PC-3 (cell line): Measurements from ENCODE around the gene ARFGEF2. TPM values are rescaled to one million over a fixed set of nuclear protein-coding genes. Genes with fewer than 3 reads are reported as not detected.

Source experiments
- ATAC-seq: fragments of 200-7000 bp; cut with Tn5 transposase; 2 replicates; pipeline ENCODE4 v1.9.1; 2020; ENCODE audit warnings: mild to moderate bottlenecking, moderate library complexity
- BruUV-seq: library from RNA; stranded (reverse); fragments of 400-500 nt; replicated peaks from 2 replicates; lab custom pipeline; 2021; lab: Mats Ljungman, UMichigan
- CTCF ChIA-PET: fragments of 300-600 bp; sonication (Branson Sonifier 250); formaldehyde crosslinking; loops from one replicate; lab custom pipeline; 2022; ENCODE audit warnings: antibody characterized with exemption; lab: Charles Lee
- POLR2A ChIA-PET: fragments of 300-600 bp; sonication (Branson Sonifier 250); formaldehyde crosslinking; loops from one replicate; lab custom pipeline; 2022; ENCODE audit warnings: antibody characterized with exemption; ENCODE audit not compliant: unreplicated experiment; lab: Charles Lee
- DNase-seq: peaks from one replicate; pipeline ENCODE4 v3.0.0-alpha.2; 2015
- H2AFZ ChIP-seq: fragments of 300-600 bp; sonication (generic); 2 replicates; pipeline ENCODE4 v1.6.0; 2016; ENCODE audit warnings: antibody characterized with exemption, low read length
- H3F3A ChIP-seq: fragments of 300-600 bp; sonication (generic); one replicate; pipeline ENCODE4 v1.6.0; 2017; ENCODE audit warnings: antibody characterized with exemption, low read length, control low read depth, mild to moderate bottlenecking; ENCODE audit not compliant: unreplicated experiment
- H3K27ac ChIP-seq: fragments of 300-600 bp; sonication (generic); 2 replicates; pipeline ENCODE4 v1.5.1; 2016; ENCODE audit warnings: mild to moderate bottlenecking, low read length
- H3K27me3 ChIP-seq: fragments of 300-600 bp; sonication (generic); 2 replicates; pipeline ENCODE4 v1.6.1; 2016; ENCODE audit warnings: low read length, mixed read lengths
- H3K36me3 ChIP-seq: fragments of 300-600 bp; sonication (generic); 2 replicates; pipeline ENCODE4 v1.6.1; 2016; ENCODE audit warnings: low read depth, mixed run types, low read length, mixed read lengths
- H3K4me1 ChIP-seq: fragments of 300-600 bp; sonication (generic); 2 replicates; pipeline ENCODE4 v1.5.1; 2016; ENCODE audit warnings: low read length; ENCODE audit not compliant: insufficient read depth
- H3K4me2 ChIP-seq: fragments of 300-600 bp; sonication (generic); 2 replicates; pipeline ENCODE4 v1.6.0; 2016; ENCODE audit warnings: low read length
- H3K4me3 ChIP-seq: fragments of 300-600 bp; sonication (generic); 2 replicates; pipeline ENCODE4 v1.5.1; 2016; ENCODE audit warnings: mild to moderate bottlenecking, low read length, mixed read lengths
- H3K79me2 ChIP-seq: fragments of 300-600 bp; sonication (generic); 2 replicates; pipeline ENCODE4 v1.6.1; 2017; ENCODE audit warnings: low read length, mixed read lengths
- H3K9ac ChIP-seq: fragments of 300-600 bp; sonication (generic); 2 replicates; pipeline ENCODE4 v1.6.0; 2016; ENCODE audit warnings: mild to moderate bottlenecking, low read length
- H3K9me2 ChIP-seq: fragments of 300-600 bp; sonication (generic); replicated peaks from 2 replicates; pipeline ENCODE4 v1.6.1; 2016; ENCODE audit warnings: mixed run types, low read length, mixed read lengths
- H3K9me3 ChIP-seq: fragments of 300-600 bp; sonication (generic); 2 replicates; pipeline ENCODE4 v1.6.1; 2016; ENCODE audit warnings: low read length, mixed read lengths
- H4K20me1 ChIP-seq: fragments of 300-600 bp; sonication (generic); 2 replicates; pipeline ENCODE4 v1.6.1; 2016; ENCODE audit warnings: low read length, mixed read lengths
- EZH2 ChIP-seq: fragments of 300-600 bp; sonication (generic); IDR thresholded peaks from one replicate; pipeline ENCODE4 v1.6.1; 2017; ENCODE audit warnings: antibody characterized with exemption, mild to moderate bottlenecking, low read length; ENCODE audit not compliant: unreplicated experiment
- EZH2phosphoT487 ChIP-seq: fragments of 300-600 bp; sonication (generic); IDR thresholded peaks from 2 replicates; pipeline ENCODE4 v1.6.1; 2018; ENCODE audit warnings: mild to moderate bottlenecking, antibody characterized with exemption, low read length, borderline replicate concordance
- intact Hi-C: fragments of 100-400 bp; cut with micrococcal nuclease; formaldehyde crosslinking; loops from 2 replicates; pipeline ENCODE4 v1.9.0; 2023
- total RNA-seq: library from RNA; depleted of rRNA; stranded (reverse); fragments of >200 nt; gene quantifications from 2 replicates; pipeline ENCODE4 v1.2.3, GENCODE V29; 2014
- TF ChIP-seq, protein P1 (sequence below): fragments of 300-600 bp; sonication (generic); conservative IDR thresholded peaks from 2 replicates; pipeline ENCODE4 v1.5.1; 2017; ENCODE audit warnings: antibody characterized with exemption, low read depth, mild to moderate bottlenecking, low read length

ARFGEF2 gene
- total RNA-seq, 1 experiment from 2014 or later = 33.5 TPM

GRCh38 chr20:48875914-48876240, 45.6 kb upstream of the ARFGEF2 start:
- Histone ChIP-seq H3K9me3 (no peaks in the 10 kb centered on the region), H3K79me2 (no peaks in the 10 kb centered on the region), H3F3A (no peaks in the 10 kb centered on the region), H3K4me2 (no peak overlapping the region), H3K4me3 (no peak overlapping the region), H4K20me1 (no peaks in the 10 kb centered on the region), H3K9ac (no peak overlapping the region), H2AFZ (no peak overlapping the region), H3K27me3 (no peaks in the 10 kb centered on the region), H3K9me2 (no peaks in the 10 kb centered on the region), H3K36me3 (no peaks in the 10 kb centered on the region), H3K27ac (no peak overlapping the region), H3K4me1 (peaks cover 17% of the 10 kb centered on the region)
- ChIA-PET CTCF (interaction anchor here (0.5 kb wide), 1 partner anchor 29 kb away, joined by 19 read pairs; no protein-coding TSS in a partner anchor), POLR2A (no interaction called here)
- no TSS peak for BruUV-seq
- intact Hi-C loops = no loop called here
- no peak for ATAC-seq
- DNase-seq = no peak
- TF ChIP-seq EZH2 = no peak
- TF ChIP-seq, protein P1, sequence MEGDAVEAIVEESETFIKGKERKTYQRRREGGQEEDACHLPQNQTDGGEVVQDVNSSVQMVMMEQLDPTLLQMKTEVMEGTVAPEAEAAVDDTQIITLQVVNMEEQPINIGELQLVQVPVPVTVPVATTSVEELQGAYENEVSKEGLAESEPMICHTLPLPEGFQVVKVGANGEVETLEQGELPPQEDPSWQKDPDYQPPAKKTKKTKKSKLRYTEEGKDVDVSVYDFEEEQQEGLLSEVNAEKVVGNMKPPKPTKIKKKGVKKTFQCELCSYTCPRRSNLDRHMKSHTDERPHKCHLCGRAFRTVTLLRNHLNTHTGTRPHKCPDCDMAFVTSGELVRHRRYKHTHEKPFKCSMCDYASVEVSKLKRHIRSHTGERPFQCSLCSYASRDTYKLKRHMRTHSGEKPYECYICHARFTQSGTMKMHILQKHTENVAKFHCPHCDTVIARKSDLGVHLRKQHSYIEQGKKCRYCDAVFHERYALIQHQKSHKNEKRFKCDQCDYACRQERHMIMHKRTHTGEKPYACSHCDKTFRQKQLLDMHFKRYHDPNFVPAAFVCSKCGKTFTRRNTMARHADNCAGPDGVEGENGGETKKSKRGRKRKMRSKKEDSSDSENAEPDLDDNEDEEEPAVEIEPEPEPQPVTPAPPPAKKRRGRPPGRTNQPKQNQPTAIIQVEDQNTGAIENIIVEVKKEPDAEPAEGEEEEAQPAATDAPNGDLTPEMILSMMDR = no peak
- TF ChIP-seq EZH2phosphoT487 = no peak

GRCh38 chr20:48877304-48877703, 44.2 kb upstream of the ARFGEF2 start:
- H4K20me1 ChIP-seq = no peaks in the 10 kb centered on the region
- H3K9me3 ChIP-seq = no peaks in the 10 kb centered on the region
- ATAC-seq (no peak), DNase-seq (no peak)
- no peaks in the 10 kb centered on the region for H3K79me2 ChIP-seq
- no peak overlapping the region for H3K4me3 ChIP-seq
- intact Hi-C loops = no loop called here
- ChIA-PET CTCF (no interaction called here), POLR2A (no interaction called here)
- H3K36me3 ChIP-seq = no peaks in the 10 kb centered on the region
- H2AFZ ChIP-seq = no peak overlapping the region
- no peak overlapping the region for H3K4me2 ChIP-seq
- TF ChIP-seq EZH2phosphoT487 (no peak), EZH2 (no peak)
- TF ChIP-seq, protein P1 = no peak
- no peaks in the 10 kb centered on the region for H3K27me3 ChIP-seq
- no peak overlapping the region for H3K27ac ChIP-seq
- H3K4me1 ChIP-seq = peaks cover 17% of the 10 kb centered on the region
- no peaks in the 10 kb centered on the region for H3F3A ChIP-seq
- no peaks in the 10 kb centered on the region for H3K9me2 ChIP-seq
- no peak overlapping the region for H3K9ac ChIP-seq
- no TSS peak for BruUV-seq

DNA sequence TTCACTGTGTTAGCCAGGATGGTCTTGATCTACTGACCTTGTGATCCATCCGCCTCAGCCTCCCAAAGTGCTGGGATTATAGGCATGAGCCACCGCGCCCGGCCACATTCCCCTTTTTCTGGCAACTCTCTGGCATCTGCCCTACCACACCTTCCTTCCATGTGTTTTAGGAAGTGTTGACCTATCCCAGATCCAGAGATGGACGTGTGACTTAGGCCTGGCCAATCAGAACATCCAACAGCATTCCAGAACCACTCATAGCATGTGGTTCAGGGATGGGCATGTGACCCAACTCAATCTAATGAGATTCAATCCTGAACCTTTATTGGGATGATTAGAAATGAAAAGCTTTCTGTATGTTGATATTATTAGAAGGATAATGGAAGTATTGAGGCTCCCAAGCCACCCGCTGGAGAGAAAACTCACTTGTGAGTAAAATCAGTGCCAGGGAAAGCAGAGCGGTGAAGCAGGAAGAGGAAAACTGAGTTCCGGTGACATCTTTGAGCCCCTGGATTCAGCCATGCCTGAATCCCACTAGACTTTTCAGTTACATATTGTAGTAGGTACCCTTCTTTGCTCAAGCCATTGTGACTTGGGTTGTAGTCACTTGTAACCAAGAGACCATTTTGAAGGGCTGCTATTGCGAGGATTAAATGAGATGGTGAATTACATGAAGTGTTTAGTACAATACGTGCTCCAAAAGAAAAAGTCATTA, 42.8 kb upstream of the ARFGEF2 start:
- H3K9me3 ChIP-seq = no peaks in the 10 kb centered on the region
- no peaks in the 10 kb centered on the region for H3K79me2 ChIP-seq
- no peak overlapping the region for H3K4me2 ChIP-seq
- intact Hi-C loops = no loop called here
- H2AFZ ChIP-seq = no peak overlapping the region
- BruUV-seq = no TSS peak
- H3K4me3 ChIP-seq = no peak overlapping the region
- ChIA-PET POLR2A (no interaction called here), CTCF (no interaction called here)
- no peak overlapping the region for H3K27ac ChIP-seq
- no peaks in the 10 kb centered on the region for H3K27me3 ChIP-seq
- ATAC-seq = no peak
- peaks cover 17% of the 10 kb centered on the region for H3K4me1 ChIP-seq
- no peak for DNase-seq
- no peak overlapping the region for H3K9ac ChIP-seq
- H3F3A ChIP-seq = no peaks in the 10 kb centered on the region
- TF ChIP-seq EZH2 (no peak), EZH2phosphoT487 (no peak)
- TF ChIP-seq, protein P1 = no peak
- no peaks in the 10 kb centered on the region for H3K36me3 ChIP-seq
- H3K9me2 ChIP-seq = no peaks in the 10 kb centered on the region
- no peaks in the 10 kb centered on the region for H4K20me1 ChIP-seq
